ENCODE results near the gene INSR.
"Not testable (repeated sequence)": the region's sequence is repeated elsewhere in the genome, so short reads cannot be mapped to it uniquely, and the experiment has no call there.

INSR gene

DNA sequence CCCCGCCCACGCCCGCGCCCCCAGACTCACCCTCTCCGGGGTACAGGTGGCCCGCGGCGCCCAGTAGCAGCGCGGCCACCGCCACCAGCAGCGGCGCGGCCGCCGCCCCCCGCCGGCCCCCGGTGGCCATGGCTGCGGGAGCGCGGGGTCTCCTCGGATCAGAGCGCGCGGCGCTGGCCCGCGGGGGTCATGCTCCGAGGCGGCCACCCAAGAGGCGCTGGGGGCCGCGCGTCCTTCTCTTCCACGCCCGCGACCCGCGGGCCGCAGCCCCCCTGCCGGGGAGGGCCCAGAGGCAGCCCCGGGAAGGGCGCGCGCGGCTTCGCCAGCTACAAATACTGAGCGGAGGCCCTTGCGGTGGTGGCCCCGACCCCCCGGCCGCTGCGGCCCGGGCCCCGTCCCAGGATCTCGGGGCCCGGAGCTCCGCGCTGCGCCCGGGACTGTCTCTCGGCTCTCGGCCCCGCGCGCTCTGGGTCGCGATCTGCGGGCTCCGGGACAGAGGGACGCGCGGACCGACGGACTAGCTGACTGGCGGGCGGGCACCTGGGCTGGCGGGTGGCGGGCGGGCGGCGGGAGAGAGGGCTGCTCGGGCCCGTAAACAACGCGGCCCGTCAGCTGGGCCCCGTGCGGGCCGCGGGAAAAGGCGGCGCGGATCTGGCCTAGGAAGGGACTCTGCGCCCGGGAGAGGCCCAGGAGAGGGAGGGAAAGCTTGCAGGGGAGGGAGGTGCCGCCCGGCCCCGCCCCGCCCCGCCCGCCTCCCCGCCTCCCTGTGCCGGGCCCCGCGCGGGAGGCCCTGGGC, at the start of gene INSR:
Gene INSR (minus strand): TSS at position 653 of the 796 bp plus-strand sequence. CDS start 523 bp downstream, at position 130.
- DNase-seq, result peak; percentile 95

DNA sequence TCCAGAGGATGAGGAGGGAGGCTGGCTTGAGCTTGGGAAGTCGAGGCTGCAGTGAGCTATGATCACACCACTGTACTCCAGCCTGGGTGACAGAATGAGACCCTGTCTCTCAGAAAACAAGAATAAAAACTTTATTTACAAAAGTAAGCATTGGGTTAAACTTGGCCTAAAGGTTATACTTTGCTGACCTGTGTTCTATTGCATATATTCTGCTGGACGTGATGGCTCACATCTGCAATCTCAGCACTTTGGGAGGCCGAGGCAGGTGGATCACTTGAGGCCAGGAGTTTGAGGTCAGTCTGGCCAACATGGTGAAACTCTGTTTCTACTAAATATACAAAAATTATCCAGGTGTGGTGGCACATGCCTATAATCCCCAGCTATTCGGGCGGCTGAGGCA, 47.9 kb upstream of the INSR start:
- DNase-seq, result no peak

- DNase-seq, result peak; percentile 86
Observed at GRCh38 chr19:7340959-7341837, 47.0 kb upstream of the INSR start.

DNA sequence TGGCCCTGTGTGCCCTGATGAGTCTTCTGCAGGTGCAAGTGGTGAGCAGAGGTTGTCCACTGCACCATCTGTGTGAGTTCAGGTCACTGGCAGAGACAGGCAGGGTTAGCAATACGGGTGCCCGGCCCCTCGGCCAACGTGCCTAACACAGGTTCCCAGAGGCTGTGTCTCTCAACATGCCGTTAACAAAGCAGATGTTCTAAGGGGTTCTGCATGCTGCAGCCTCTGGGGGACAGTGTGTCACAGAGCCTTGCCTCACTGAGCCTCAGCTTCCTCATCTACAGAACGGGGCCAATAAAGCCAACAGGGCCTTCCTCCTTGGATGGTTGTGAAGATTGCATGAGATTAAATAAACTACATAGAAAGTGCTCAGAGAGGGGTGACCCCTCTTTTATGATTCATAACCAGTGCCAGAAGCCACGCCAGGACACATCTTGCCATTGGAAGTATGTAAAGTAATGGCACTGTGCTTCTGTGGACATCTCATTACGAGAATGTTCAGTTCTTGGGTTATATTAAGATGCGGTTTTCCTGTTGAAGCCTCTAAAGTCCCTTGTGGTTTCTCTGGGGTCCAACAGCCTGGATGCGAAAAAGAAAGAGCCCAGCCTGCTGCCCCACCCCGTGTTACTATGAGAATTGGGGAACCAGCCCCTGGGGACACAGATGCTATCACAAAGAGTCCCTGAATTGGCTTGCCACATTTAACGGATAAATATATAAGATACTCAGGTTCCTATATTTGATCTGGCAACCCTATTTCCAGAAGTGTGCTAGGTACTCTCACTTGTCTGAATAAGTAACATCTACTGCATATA, 43.4 kb upstream of the INSR start:
- peak; percentile 93 for DNase-seq

- DNase-seq, result no peak
Observed at GRCh38 chr19:7336321-7336973, 42.2 kb upstream of the INSR start.

DNA sequence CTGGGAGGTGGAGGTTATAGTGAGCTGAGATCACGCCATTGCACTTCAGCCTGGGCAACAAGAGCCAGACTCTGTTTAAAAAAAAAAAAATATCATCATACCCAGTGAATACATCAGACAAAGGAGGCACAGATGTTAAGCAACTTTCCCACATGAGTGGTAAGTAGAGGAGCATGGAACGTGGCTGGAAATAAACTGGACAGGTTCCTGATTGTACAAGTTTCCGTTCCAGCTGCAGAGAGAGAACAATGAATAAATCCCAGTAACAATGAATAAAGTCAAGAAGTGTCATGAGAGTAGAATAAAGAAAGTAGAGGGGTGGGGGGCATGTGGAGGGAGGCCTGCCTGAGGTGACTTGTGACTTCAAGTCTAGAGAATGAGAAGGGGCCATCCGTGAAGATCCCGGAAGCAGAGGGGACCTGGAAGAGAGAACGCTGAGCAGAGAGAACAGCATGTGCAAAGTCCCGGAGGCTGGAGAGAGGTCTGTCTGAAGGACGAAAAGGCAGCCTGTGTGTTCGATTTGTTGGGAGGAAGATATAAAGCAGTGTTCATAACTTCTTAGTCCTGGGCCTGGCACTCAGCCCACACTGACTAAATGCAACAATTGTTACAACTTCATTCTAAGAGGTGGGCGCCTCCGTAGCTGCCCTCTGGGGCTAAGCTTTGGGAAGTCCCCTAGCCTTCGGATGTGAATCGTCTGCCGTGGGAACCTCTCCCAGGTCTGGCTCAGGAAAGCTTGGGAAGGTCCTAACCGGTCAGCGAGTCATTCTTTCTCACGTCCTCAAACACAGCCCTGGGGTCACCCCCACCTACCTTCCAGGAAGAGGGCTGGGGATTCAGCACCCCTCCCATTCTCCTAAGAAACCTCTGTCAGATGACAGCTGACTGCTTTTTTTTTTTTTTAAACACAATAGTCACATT, 39.2 kb upstream of the INSR start:
- no peak for DNase-seq

- DNase-seq, result no peak
Observed at GRCh38 chr19:7331446-7331845, 37.2 kb upstream of the INSR start.

DNA sequence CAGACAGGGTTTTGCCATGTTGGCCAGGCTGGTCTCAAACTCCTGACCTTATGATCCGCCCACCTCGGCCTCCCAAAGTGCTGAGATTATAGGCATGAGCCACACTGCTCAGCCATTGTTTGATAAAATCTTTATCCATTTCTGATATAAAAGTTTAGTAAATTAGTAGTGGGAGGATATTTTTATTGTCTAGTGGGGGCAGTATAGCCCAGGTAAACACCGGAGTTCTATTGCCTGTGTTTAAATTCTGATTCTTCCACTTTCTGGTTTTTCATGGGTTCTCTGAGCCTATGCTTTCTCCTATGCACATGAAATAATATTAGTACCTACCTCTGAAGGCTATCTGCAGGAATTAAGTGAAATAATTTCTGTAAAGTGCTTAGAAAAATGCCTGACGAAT, 34.4 kb upstream of the INSR start:
- no peak for DNase-seq

GRCh38 chr19:7327802-7328201, 33.6 kb upstream of the INSR start:
- no peak for DNase-seq

GRCh38 chr19:7326105-7326877, 32.1 kb upstream of the INSR start:
- DNase-seq, result peak; percentile 71

DNA sequence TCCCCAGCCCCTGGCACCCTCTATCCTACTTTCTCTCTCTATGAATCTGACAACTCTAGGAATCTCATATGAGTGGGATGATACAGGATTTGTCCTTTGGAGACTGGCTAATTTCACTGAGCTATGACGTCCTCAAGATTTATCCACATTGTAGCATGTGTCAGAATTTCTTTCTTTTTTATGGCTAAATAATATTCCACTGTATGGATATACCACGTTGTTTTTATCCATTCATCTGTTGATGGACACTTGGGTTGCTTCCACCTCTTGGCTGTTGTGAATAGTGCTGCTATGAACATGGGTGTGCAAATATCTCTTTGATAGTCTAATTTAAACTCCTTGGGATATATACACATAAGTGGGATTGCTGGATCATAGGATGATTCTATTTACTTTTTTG, 24.0 kb upstream of the INSR start:
- DNase-seq, result no peak

DNA sequence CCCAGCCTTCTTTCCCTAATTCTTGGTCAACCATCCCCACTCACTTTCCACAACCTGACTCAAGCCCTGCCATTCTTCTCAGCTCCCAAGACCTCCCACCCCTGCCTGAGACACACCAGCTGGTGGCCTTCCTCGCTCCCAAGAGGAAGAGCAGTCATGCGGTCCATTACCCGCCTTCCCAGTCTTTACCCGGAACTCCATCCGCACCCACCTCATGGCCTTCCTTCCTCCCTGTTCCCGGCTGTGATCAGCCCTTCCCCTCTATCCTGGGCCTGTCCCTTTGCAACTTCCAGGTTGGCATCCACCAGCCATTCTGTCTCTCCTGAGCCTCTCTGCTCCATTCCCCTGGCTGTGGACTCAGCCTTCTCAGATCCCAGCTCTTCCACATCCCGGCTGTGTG, 18.6 kb upstream of the INSR start:
- no peak for DNase-seq

DNA sequence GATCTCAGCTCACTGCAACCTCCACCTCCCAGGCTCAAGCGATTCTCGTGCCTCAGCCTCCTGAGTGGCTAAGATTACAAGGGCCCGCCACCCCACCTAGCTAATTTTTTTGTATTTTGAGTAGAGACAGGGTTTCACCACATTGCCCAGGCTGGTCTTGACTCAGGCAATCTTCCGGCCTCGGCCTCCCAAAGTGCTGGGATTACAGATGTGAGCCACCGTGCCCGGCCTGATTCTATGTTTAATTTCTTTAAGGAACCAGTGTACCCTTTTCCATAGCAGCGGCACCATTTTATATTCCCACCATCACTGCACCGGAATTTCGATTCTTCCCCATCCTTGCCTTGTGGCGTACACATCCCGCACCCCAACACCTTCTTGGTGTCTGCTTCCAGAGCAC, 17.7 kb upstream of the INSR start:
- DNase-seq, result no peak

- DNase-seq, result not testable (repeated sequence)
Observed at GRCh38 chr19:7308327-7308726, 14.1 kb upstream of the INSR start.

GRCh38 chr19:7307590-7308218, 13.5 kb upstream of the INSR start:
- no peak for DNase-seq

GRCh38 chr19:7304200-7304599, 10.0 kb upstream of the INSR start:
- no peak for DNase-seq

GRCh38 chr19:7303470-7303869, 9.3 kb upstream of the INSR start:
- DNase-seq, result no peak

GRCh38 chr19:7301525-7301924, 7.3 kb upstream of the INSR start:
- DNase-seq, result no peak

DNA sequence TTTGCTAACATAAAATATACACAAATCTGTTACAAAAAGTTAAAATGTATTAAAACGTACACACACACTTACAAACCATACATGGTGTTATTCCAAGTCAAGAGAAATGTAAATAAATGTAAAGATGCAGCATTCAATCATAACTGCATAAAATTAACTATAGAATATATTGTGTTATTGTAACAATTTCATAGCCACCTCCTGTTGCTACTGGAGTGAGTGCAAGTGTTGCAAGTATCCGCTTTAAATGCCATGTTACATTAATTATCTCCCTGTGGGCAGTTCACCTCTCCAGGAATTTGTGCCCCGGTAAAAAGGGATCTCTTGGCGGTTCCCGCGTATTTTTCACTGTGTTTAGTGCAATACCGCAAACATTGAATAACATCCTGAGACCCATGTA, 3.5 kb upstream of the INSR start:
- DNase-seq, result no peak

DNA sequence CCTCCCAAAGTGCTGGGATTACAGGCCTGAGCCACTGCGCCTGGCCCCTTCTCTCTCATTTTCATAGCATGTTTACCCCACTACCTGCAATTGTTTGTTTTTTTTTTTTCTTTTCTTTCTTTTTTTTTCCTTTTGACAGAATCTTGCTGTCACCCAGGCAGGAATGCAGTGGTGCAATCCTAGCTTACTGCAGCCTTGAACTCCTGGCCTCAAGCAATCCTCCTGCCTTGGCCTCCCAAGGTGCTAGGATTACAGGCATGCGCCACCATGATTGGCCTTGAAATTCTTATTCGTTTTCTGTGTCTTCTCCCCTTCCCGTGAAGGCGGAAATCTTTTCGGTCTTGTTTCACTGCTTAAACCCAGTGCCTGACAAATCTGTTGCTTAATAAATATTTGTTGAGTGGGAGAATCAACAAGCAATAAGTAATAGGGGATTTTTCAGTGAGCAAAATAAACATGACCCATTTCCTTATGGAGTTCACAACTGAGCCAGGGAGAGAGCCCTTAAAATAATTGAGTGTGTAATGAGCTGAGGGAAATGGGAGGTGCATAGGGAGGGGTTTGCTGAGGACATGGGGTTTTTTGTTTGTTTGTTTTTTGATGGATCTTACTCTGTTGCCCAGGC, 1.8 kb upstream of the INSR start:
- DNase-seq, result no peak

Data from RPMI8226 (cell line).